H9 (cell line): Measurements from ENCODE around the gene PAQR9. TPM values are rescaled to one million over a fixed set of nuclear protein-coding genes. Genes with fewer than 3 reads are reported as not detected.
A peak's percentile ranks its signal among the peaks of the same experiment; 100 is the strongest.

ENCODE experiments used
- DNase-seq: peaks from one replicate; pipeline ENCODE4 v3.0.0-alpha.2; 2017
- H2AFZ ChIP-seq: one replicate; pipeline ENCODE4 v1.6.1; 2013; ENCODE audit warnings: mild to moderate bottlenecking, low read length, control low read depth, moderate library complexity
- H2AK5ac ChIP-seq: 2 replicates; pipeline ENCODE4 v1.6.1; 2013; ENCODE audit warnings: low read length, control low read depth, mixed read lengths; ENCODE audit not compliant: insufficient read length
- H2BK120ac ChIP-seq: one replicate; pipeline ENCODE4 v1.6.1; 2013; ENCODE audit warnings: low read depth, mild to moderate bottlenecking, low read length, control low read depth, inconsistent platforms; ENCODE audit not compliant: poor library complexity, severe bottlenecking
- H2BK12ac ChIP-seq: 2 replicates; pipeline ENCODE4 v1.6.1; 2013; ENCODE audit warnings: low read length, control low read depth, mixed read lengths, low read depth; ENCODE audit not compliant: insufficient read length
- H2BK15ac ChIP-seq: 2 replicates; pipeline ENCODE4 v1.6.1; 2013; ENCODE audit warnings: low read depth, low read length, control low read depth
- H2BK20ac ChIP-seq: one replicate; pipeline ENCODE4 v1.6.1; 2013; ENCODE audit warnings: low read depth, mild to moderate bottlenecking, low read length, control low read depth, inconsistent platforms; ENCODE audit not compliant: poor library complexity, severe bottlenecking
- H2BK5ac ChIP-seq: 2 replicates; pipeline ENCODE4 v1.6.1; 2013; ENCODE audit warnings: low read length, control low read depth, mixed read lengths; ENCODE audit not compliant: insufficient read length
- H3K14ac ChIP-seq: 2 replicates; pipeline ENCODE4 v1.6.1; 2013; ENCODE audit warnings: low read length, control low read depth; ENCODE audit not compliant: insufficient read depth
- H3K18ac ChIP-seq: 2 replicates; pipeline ENCODE4 v1.6.1; 2013; ENCODE audit warnings: low read depth, mild to moderate bottlenecking, mixed read lengths, low read length, control low read depth; ENCODE audit not compliant: insufficient read length
- H3K23ac ChIP-seq: 2 replicates; pipeline ENCODE4 v1.6.1; 2013; ENCODE audit warnings: low read length, control low read depth, mixed read lengths, low read depth; ENCODE audit not compliant: insufficient read length
- H3K23me2 ChIP-seq: 2 replicates; pipeline ENCODE4 v1.6.1; 2013; ENCODE audit warnings: low read depth, mild to moderate bottlenecking, mixed read lengths, low read length, control low read depth; ENCODE audit not compliant: insufficient read length, poor library complexity, severe bottlenecking
- H3K27ac ChIP-seq: 2 replicates; pipeline ENCODE4 v1.5.1; 2013; ENCODE audit warnings: low read length, control low read depth, mixed read lengths, low read depth; ENCODE audit not compliant: insufficient read length
- H3K27me3 ChIP-seq: 2 replicates; pipeline ENCODE4 v1.6.1; 2013; ENCODE audit warnings: low read length, control low read depth, inconsistent platforms; ENCODE audit not compliant: insufficient read depth
- H3K4ac ChIP-seq: 2 replicates; pipeline ENCODE4 v1.6.1; 2013; ENCODE audit warnings: low read depth, mild to moderate bottlenecking, control low read depth, inconsistent platforms, low read length, moderate library complexity
- H3K4me1 ChIP-seq: 2 replicates; pipeline ENCODE4 v1.6.1; 2013; ENCODE audit warnings: low read length, control low read depth, inconsistent platforms; ENCODE audit not compliant: insufficient read depth
- H3K4me2 ChIP-seq: 2 replicates; pipeline ENCODE4 v1.6.1; 2013; ENCODE audit warnings: low read length, control low read depth, mixed read lengths; ENCODE audit not compliant: insufficient read length, insufficient read depth
- H3K56ac ChIP-seq: 2 replicates; pipeline ENCODE4 v1.6.1; 2013; ENCODE audit warnings: low read depth, mild to moderate bottlenecking, mixed read lengths, low read length, control low read depth; ENCODE audit not compliant: insufficient read length
- H3K79me1 ChIP-seq: 2 replicates; pipeline ENCODE4 v1.6.1; 2013; ENCODE audit warnings: low read depth, mild to moderate bottlenecking, moderate library complexity, low read length, control low read depth, inconsistent platforms; ENCODE audit not compliant: insufficient read depth, poor library complexity, severe bottlenecking
- H3K79me2 ChIP-seq: 2 replicates; pipeline ENCODE4 v1.6.1; 2013; ENCODE audit warnings: low read length, control low read depth, inconsistent platforms; ENCODE audit not compliant: insufficient read depth
- H3K9ac ChIP-seq: 2 replicates; pipeline ENCODE4 v1.6.1; 2013; ENCODE audit warnings: low read length, control low read depth, mixed read lengths; ENCODE audit not compliant: insufficient read length; ENCODE audit errors: extremely low read depth
- H3K9me3 ChIP-seq: one replicate; pipeline ENCODE4 v1.6.1; 2013; ENCODE audit warnings: low read depth, low read length, inconsistent platforms; ENCODE audit not compliant: control insufficient read depth
- H3T11ph ChIP-seq: one replicate; pipeline ENCODE4 v1.6.1; 2013; ENCODE audit warnings: mild to moderate bottlenecking, low read length, control low read depth, inconsistent platforms
- H4K20me1 ChIP-seq: one replicate; pipeline ENCODE4 v1.6.1; 2013; ENCODE audit not compliant: control insufficient read depth, insufficient read length, insufficient read depth
- H4K5ac ChIP-seq: 2 replicates; pipeline ENCODE4 v1.6.1; 2013; ENCODE audit warnings: low read depth, mild to moderate bottlenecking, mixed read lengths, low read length, control low read depth; ENCODE audit not compliant: insufficient read length
- H4K8ac ChIP-seq: replicated peaks from 2 replicates; pipeline ENCODE4 v1.6.1; 2013; ENCODE audit warnings: low read length, control low read depth, mixed read lengths, low read depth; ENCODE audit not compliant: insufficient read length
- H4K91ac ChIP-seq: 2 replicates; pipeline ENCODE4 v1.6.1; 2013; ENCODE audit warnings: low read depth, mild to moderate bottlenecking, moderate library complexity, mixed read lengths, low read length, control low read depth; ENCODE audit not compliant: insufficient read length
- H3K27ac Mint-ChIP-seq, 3 experiments: 2 replicates in 2 of 3; 3 replicates in 1 of 3; pipeline ENCODE4 v1.8.0; 2020 to 2021; ENCODE audit warnings: mixed read lengths in 3 of 3, mild to moderate bottlenecking in 1 of 3, moderate library complexity in 1 of 3
- H3K27me3 Mint-ChIP-seq: 2 replicates; pipeline ENCODE4 v1.8.0; 2021; ENCODE audit warnings: low read depth, mild to moderate bottlenecking, moderate library complexity, mixed read lengths
- H3K36me3 Mint-ChIP-seq, 3 experiments: 2 replicates in 2 of 3; 3 replicates in 1 of 3; pipeline ENCODE4 v1.8.0; 2020 to 2021; ENCODE audit warnings: low read depth in 3 of 3, mixed read lengths in 3 of 3; ENCODE audit not compliant: insufficient read depth in 1 of 3
- H3K4me1 Mint-ChIP-seq, 2 experiments: 2 replicates each; pipeline ENCODE4 v1.8.0; 2020; ENCODE audit warnings: mixed read lengths in 2 of 2
- H3K4me3 Mint-ChIP-seq, 2 experiments: 2 replicates in 1 of 2; 3 replicates in 1 of 2; pipeline ENCODE4 v1.8.0; 2020 to 2021; ENCODE audit warnings: mild to moderate bottlenecking in 2 of 2, mixed read lengths in 2 of 2, moderate library complexity in 1 of 2
- H3K9me3 Mint-ChIP-seq, 2 experiments: 2 replicates in 1 of 2; 3 replicates in 1 of 2; pipeline ENCODE4 v1.8.0; 2020; ENCODE audit warnings: mild to moderate bottlenecking in 2 of 2, mixed read lengths in 2 of 2, moderate library complexity in 1 of 2
- WGBS: extraction: QIAGEN DNeasy Blood & Tissue Kit; methylation state at CpG from one replicate; pipeline ENCODE4 v1.1.7; 2013; ENCODE audit warnings: missing lambda C conversion rate, low lambda C conversion rate, mixed read lengths; ENCODE audit not compliant: insufficient read length; ENCODE audit errors: extremely low coverage; 5-methylcytosine and 5-hydroxymethylcytosine counted together
- total RNA-seq: library from RNA; stranded (reverse); gene quantifications from 2 replicates; pipeline ENCODE4 v1.2.1, GENCODE V29; 2021
- TF ChIP-seq, protein P1 (sequence below): fragments of 200-600 bp; sonication (generic); conservative IDR thresholded peaks from 3 replicates; pipeline ENCODE4 v1.8.0; 2021; ENCODE audit warnings: antibody characterized with exemption, mild to moderate bottlenecking

PAQR9 gene
- total RNA-seq, 1 experiment from 2014 or later: 2.3 TPM

DNA sequence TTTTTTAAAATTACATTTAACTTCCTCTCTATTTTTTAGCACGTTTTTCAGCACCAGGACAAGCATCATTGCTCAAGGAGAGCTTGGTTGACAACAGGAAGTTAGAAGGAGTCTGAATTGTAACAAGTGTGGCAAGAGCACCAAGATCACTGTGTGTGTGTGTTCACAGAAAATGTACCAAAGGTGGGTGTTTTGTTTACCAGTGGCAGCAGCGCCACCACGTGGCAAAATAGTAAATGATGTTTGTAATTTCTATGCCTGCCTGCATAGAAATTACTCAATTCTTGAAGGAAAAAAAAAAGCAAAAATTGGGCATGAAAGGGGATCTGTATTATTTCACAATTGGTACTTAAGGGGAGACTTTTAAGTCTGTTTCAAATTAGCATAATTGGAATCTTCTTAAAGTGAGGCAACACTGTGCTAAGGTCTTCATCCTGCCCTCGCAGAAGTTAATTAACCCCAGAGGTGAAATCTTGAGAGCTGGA is 30.5 kb upstream of the PAQR9 start:
- H3K4me2 ChIP-seq: no peak overlapping the region
- no peak overlapping the region for H3K4ac ChIP-seq
- H3K23me2 ChIP-seq: no peaks in the 10 kb centered on the region
- H2BK120ac ChIP-seq: no peak overlapping the region
- H2BK20ac ChIP-seq: no peak overlapping the region
- H4K20me1 ChIP-seq: no peaks in the 10 kb centered on the region
- no peak overlapping the region for H3K18ac ChIP-seq
- H3K4me1 Mint-ChIP-seq: no peaks in the 10 kb centered on the region
- no peaks in the 10 kb centered on the region for H3K27me3 ChIP-seq
- no peak overlapping the region for H4K5ac ChIP-seq
- no peak overlapping the region for H3K9ac ChIP-seq
- no peak overlapping the region for H2AK5ac ChIP-seq
- H3K27ac ChIP-seq: no peak overlapping the region
- TF ChIP-seq, protein P1, sequence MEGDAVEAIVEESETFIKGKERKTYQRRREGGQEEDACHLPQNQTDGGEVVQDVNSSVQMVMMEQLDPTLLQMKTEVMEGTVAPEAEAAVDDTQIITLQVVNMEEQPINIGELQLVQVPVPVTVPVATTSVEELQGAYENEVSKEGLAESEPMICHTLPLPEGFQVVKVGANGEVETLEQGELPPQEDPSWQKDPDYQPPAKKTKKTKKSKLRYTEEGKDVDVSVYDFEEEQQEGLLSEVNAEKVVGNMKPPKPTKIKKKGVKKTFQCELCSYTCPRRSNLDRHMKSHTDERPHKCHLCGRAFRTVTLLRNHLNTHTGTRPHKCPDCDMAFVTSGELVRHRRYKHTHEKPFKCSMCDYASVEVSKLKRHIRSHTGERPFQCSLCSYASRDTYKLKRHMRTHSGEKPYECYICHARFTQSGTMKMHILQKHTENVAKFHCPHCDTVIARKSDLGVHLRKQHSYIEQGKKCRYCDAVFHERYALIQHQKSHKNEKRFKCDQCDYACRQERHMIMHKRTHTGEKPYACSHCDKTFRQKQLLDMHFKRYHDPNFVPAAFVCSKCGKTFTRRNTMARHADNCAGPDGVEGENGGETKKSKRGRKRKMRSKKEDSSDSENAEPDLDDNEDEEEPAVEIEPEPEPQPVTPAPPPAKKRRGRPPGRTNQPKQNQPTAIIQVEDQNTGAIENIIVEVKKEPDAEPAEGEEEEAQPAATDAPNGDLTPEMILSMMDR: peak; percentile 82
- no peak overlapping the region for H4K8ac ChIP-seq
- no peaks in the 10 kb centered on the region for H3K27me3 Mint-ChIP-seq
- H3K4me3 Mint-ChIP-seq: no peak overlapping the region
- no peak overlapping the region for H3K23ac ChIP-seq
- no peak overlapping the region for H3K56ac ChIP-seq
- no peaks in the 10 kb centered on the region for H3K9me3 ChIP-seq
- H3K36me3 Mint-ChIP-seq: no peaks in the 10 kb centered on the region; a peak in 1 of 7 replicates
- H2BK15ac ChIP-seq: no peak overlapping the region
- no peak overlapping the region for H2BK5ac ChIP-seq
- H3T11ph ChIP-seq: no peak overlapping the region
- WGBS: no CpG with 5 or more reads among the region's 4 CpGs
- no peak overlapping the region for H2AFZ ChIP-seq
- no peaks in the 10 kb centered on the region for H3K79me1 ChIP-seq
- no peak overlapping the region for H2BK12ac ChIP-seq
- no peaks in the 10 kb centered on the region for H3K9me3 Mint-ChIP-seq
- no peaks in the 10 kb centered on the region for H3K4me1 ChIP-seq
- H3K27ac Mint-ChIP-seq: no peak overlapping the region
- no peak overlapping the region for H3K14ac ChIP-seq
- no peak overlapping the region for H4K91ac ChIP-seq
- H3K79me2 ChIP-seq: no peaks in the 10 kb centered on the region
- DNase-seq: peak; percentile 45
